ENCODE results near the gene DCLK3.

Gene DCLK3

DNA sequence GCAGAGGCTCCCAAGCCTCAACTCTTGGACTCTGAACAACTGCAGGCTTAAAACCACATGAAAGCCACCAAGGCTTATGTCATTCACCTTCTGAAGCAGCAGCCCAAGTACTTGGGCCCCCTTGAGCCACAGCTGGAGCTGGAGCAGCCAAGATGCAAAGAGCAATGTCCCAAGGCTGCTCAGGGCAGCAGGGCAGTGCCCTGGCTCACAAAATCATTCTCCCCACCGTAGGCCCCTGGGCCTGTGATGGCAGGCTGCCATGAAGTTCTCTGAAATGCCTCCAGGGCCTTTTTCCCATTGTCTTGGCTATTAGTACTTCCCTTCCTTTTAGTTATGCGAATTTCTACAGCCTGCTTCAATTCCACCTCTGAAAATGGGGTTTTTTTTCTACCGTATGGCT lies 83.4 kb downstream of the DCLK3 start:
- in situ Hi-C loops (cut with HindIII; ENCODE audit: low pct_ligation_motif_present, low sequenced_read_pairs): no loop called here
- no peak for DNase-seq
- Histone ChIP-seq H3K27ac (no peak overlapping the region), H3K4me3 (ENCODE audit: low read depth, low read length) (no peak overlapping the region), H3K36me3 (replicated peaks) (no peaks in the 10 kb centered on the region), H3K27me3 (replicated peaks) (no peaks in the 10 kb centered on the region)
- TF ChIP-seq, protein P1, sequence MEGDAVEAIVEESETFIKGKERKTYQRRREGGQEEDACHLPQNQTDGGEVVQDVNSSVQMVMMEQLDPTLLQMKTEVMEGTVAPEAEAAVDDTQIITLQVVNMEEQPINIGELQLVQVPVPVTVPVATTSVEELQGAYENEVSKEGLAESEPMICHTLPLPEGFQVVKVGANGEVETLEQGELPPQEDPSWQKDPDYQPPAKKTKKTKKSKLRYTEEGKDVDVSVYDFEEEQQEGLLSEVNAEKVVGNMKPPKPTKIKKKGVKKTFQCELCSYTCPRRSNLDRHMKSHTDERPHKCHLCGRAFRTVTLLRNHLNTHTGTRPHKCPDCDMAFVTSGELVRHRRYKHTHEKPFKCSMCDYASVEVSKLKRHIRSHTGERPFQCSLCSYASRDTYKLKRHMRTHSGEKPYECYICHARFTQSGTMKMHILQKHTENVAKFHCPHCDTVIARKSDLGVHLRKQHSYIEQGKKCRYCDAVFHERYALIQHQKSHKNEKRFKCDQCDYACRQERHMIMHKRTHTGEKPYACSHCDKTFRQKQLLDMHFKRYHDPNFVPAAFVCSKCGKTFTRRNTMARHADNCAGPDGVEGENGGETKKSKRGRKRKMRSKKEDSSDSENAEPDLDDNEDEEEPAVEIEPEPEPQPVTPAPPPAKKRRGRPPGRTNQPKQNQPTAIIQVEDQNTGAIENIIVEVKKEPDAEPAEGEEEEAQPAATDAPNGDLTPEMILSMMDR (IDR thresholded peaks at IDR 0.05; ENCODE audit: low read depth, low read length, missing control alignments): no peak

DNA sequence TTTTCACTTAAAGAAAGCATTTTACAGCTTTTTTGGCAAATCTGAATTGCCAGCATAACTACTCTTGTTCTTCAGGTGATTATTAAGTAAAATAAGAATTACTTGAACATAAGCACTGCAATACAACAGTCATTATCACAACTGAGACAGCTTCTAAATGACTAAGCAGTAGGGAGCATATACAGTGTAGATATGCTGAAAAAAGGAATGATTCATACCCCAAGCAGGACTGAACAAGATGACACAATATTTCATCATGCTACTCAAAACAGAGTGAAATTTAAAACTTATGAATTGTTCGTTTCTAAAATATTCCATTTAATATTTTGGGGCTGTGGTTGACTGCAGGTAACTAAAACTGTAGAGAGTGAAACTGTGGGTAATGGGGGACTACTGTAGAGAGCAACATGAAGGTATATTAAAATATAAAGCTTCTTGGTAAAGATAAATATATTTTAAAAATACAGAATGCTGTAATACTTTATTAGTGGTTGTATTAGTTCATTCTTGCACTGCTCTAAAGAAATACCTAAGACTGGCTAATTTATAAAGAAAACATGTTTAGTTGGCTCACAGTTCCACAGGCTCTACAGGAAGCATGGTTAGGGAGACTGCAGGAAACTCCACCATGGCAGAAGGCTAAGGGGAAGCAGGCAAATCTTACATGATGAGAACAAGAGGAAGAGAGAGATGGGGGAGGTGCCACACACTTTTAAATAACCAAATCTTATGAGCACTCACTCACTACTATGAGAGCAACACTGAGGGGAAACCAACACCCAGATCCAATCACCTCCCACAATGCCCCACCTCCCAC lies 84.8 kb downstream of the DCLK3 start:
- peak; percentile 61 for DNase-seq
- Histone ChIP-seq H3K27ac (peak overlapping the region; percentile 98), H3K4me3 (ENCODE audit: low read depth, low read length) (no peak overlapping the region), H3K27me3 (replicated peaks) (no peaks in the 10 kb centered on the region), H3K36me3 (replicated peaks) (no peaks in the 10 kb centered on the region)
- TF ChIP-seq, protein P1 (IDR thresholded peaks at IDR 0.05; ENCODE audit: low read depth, low read length, missing control alignments): no peak
- in situ Hi-C loops (cut with HindIII; ENCODE audit: low pct_ligation_motif_present, low sequenced_read_pairs): no loop called here

DNA sequence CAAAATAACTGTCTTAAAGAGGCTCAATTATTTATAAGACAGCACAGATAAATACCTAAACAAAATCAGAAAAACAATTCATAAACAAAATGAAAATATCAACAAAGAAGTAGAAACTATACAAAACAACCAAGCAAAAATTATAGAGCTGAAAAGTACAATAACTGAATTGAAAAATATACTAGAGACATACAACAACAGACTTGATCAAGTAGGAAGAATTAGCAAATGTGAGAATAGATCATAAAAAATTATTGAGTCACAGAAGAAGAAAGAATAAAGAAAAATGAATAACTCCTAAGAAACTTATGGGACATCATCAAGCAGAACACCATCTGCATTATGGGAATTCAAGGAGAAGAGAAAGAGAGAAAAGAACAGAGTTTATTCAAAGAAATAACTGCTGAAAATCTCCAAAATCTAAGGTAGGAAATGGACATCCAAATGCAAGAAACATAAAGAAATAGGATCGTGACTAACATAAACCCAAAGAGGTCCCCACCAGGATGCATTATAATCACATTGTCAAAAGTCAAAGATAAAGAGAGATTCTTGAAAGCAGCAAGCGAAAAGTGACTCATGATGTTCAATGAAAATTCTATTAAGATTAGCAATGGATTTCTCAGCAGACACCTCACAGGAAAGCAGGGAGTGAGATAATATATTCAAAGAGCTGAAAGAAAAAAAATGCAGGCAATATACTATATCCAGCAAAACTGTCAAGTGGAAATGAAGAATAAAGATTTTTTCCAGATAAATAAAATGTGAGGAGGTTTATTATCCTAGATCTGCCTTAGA lies 85.9 kb downstream of the DCLK3 start:
- H3K27me3 ChIP-seq (replicated peaks): no peaks in the 10 kb centered on the region
- TF ChIP-seq, protein P1 (IDR thresholded peaks at IDR 0.05; ENCODE audit: low read depth, low read length, missing control alignments): no peak
- peak; percentile 71 for DNase-seq
- no peak overlapping the region for H3K4me3 ChIP-seq (ENCODE audit: low read depth, low read length)
- H3K27ac ChIP-seq: peak overlapping the region; percentile 98
- in situ Hi-C loops (cut with HindIII; ENCODE audit: low pct_ligation_motif_present, low sequenced_read_pairs): no loop called here
- H3K36me3 ChIP-seq (replicated peaks): no peaks in the 10 kb centered on the region

DNA sequence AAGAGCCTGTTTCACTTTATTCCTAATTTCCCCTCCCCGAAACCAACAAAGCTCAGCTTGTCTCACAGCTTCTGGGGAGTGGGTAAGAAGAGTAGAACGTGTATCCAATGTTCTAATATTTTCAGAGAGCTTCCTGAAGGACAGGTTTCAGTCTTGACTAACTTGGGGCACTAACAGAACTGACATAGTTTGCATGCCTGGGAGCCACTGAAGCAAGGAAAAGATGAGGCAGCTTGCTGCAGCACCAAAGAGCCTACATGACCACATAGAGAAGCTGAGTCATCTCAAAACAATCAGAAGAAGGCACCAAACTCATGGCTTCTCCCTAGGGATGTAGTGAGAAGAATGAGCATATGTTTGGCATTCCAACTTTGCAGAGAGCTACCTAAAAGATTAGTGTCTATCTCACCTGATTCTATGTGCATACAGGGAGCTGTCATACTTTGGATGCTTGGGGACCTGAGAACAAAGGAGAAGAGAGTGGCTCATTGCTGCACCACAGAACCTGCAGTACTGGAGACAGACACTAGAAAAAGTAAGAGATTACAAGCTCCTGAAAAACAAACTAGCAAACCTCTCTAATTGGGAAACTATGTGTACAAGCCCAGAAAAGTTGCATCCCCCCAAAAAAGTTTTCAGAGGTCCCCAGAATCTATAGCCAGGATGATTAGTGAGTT lies 86.9 kb downstream of the DCLK3 start:
- DNase-seq: peak; percentile 97
- peak overlapping the region; percentile 98 for H3K27ac ChIP-seq
- H3K4me3 ChIP-seq (ENCODE audit: low read depth, low read length): no peak overlapping the region
- in situ Hi-C loops (cut with HindIII; ENCODE audit: low pct_ligation_motif_present, low sequenced_read_pairs): no loop called here
- no peaks in the 10 kb centered on the region for H3K27me3 ChIP-seq (replicated peaks)
- H3K36me3 ChIP-seq (replicated peaks): no peaks in the 10 kb centered on the region
- TF ChIP-seq, protein P1 (IDR thresholded peaks at IDR 0.05; ENCODE audit: low read depth, low read length, missing control alignments): peak; percentile 50

DNA sequence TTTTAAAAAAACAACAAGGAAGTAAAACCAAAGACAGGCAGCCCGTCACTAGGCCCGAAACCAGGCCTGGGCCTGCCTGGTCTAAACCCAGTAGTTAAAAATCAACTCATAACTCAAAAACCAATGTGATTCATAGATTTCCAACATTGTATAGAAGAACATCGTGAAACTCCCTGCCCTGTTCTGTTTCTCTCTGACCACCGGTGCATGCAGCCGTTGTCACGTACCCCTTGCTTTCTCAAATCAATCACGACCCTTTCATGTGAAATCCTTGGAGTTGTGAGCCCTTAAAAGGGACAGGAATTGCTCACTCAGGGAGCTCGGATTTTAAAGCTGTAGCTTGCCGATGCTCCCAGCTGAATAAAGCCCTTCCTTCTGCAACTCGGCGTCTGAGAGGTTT lies 89.5 kb downstream of the DCLK3 start:
- no peak for DNase-seq
- in situ Hi-C loops (cut with HindIII; ENCODE audit: low pct_ligation_motif_present, low sequenced_read_pairs): no loop called here
- Histone ChIP-seq H3K4me3 (ENCODE audit: low read depth, low read length) (no peak overlapping the region), H3K36me3 (replicated peaks) (no peaks in the 10 kb centered on the region), H3K27ac (no peak overlapping the region), H3K27me3 (replicated peaks) (no peaks in the 10 kb centered on the region)
- TF ChIP-seq, protein P1 (IDR thresholded peaks at IDR 0.05; ENCODE audit: low read depth, low read length, missing control alignments): no peak
